SU-DHL-6 (cell line): ENCODE data around the gene QPCT.
"Not testable (repeated sequence)": the region's sequence is repeated elsewhere in the genome, so short reads cannot be mapped to it uniquely, and the experiment has no call there.

Experiments
- EZH2phosphoT487 ChIP-seq: fragments of 200-600 bp; sonication (generic), shearing (Covaris generic); conservative IDR thresholded peaks from 2 replicates; pipeline ENCODE4 v1.6.1; 2018; ENCODE audit warnings: mild to moderate bottlenecking, antibody characterized with exemption, low read length, moderate library complexity, mixed read lengths
- TF ChIP-seq, protein P1 (sequence below): fragments of 200-600 bp; sonication (generic); IDR thresholded peaks from one replicate; pipeline ENCODE4 v1.5.1; 2017; ENCODE audit warnings: antibody characterized with exemption, mild to moderate bottlenecking, low read length, moderate library complexity; ENCODE audit not compliant: insufficient read depth, poor library complexity, severe bottlenecking

DNA sequence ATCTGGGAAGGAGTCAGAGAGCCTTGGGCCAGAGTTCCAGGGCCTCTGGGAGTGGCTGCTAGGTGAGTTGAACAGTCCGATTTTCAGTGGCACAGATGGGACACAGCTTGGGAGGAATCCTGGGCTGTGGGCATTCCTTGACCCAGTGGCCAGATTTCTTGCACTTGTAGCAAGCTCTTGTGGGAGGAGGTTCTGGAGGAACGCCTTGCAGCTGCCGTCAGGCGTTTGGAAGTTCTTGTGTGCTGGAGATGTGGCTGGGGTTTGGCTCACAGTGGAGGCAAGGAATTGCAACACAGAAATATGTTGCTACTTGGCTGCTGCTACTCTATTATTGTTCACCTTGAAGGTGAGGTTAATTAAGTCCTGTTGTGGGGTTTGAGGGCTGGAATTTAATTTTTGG, 39.8 kb downstream of the QPCT start:
- TF ChIP-seq, protein P1, sequence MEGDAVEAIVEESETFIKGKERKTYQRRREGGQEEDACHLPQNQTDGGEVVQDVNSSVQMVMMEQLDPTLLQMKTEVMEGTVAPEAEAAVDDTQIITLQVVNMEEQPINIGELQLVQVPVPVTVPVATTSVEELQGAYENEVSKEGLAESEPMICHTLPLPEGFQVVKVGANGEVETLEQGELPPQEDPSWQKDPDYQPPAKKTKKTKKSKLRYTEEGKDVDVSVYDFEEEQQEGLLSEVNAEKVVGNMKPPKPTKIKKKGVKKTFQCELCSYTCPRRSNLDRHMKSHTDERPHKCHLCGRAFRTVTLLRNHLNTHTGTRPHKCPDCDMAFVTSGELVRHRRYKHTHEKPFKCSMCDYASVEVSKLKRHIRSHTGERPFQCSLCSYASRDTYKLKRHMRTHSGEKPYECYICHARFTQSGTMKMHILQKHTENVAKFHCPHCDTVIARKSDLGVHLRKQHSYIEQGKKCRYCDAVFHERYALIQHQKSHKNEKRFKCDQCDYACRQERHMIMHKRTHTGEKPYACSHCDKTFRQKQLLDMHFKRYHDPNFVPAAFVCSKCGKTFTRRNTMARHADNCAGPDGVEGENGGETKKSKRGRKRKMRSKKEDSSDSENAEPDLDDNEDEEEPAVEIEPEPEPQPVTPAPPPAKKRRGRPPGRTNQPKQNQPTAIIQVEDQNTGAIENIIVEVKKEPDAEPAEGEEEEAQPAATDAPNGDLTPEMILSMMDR: not testable (repeated sequence)
- TF ChIP-seq EZH2phosphoT487: not testable (repeated sequence)
